Prostate gland (tissue), 2 donors: Measurements from ENCODE around the gene ABL1. TPM values are rescaled to one million over a fixed set of nuclear protein-coding genes. Genes with fewer than 3 reads are reported as not detected.

Experiments
- DNase-seq: peaks from one replicate; pipeline ENCODE4 v3.0.0-alpha.2; 2019; ENCODE audit warnings: low spot score
- H3K27ac ChIP-seq, 2 donors: fragments of 200-600 bp; sonication (generic); 2 replicates each; pipeline ENCODE4 v1.5.1; 2017 to 2019
- H3K27me3 ChIP-seq: fragments of 200-600 bp; sonication (generic); replicated peaks from 2 replicates; pipeline ENCODE4 v1.5.1; 2019; ENCODE audit not compliant: insufficient read depth
- H3K36me3 ChIP-seq, 2 donors: fragments of 200-600 bp; sonication (generic); 1 replicate in 1 of 2; 2 replicates in 1 of 2; pipeline versions ENCODE4 v1.5.1 to v1.8.1; 2017 to 2019
- H3K4me1 ChIP-seq: fragments of 200-600 bp; sonication (generic); replicated peaks from 2 replicates; pipeline ENCODE4 v1.5.1; 2019
- H3K4me3 ChIP-seq, 2 donors: fragments of 200-600 bp; sonication (generic); 2 replicates each; pipeline ENCODE4 v1.5.1; 2017 to 2019
- H3K9me3 ChIP-seq: fragments of 200-600 bp; sonication (generic); 2 replicates; pipeline ENCODE4 v1.5.1; 2017
- POLR2A ChIP-seq: fragments of 450-650 bp; IDR thresholded peaks from one replicate; pipeline ENCODE4 v1.6.1; 2016; ENCODE audit warnings: antibody characterized with exemption, mild to moderate bottlenecking
- POLR2AphosphoS5 ChIP-seq: sonication (generic); formaldehyde crosslinking; IDR thresholded peaks from one replicate; pipeline ENCODE4 v1.6.1; 2017; ENCODE audit warnings: antibody characterized with exemption
- WGBS: methylation state at CpG from one replicate; pipeline ENCODE4 v1.1.5; 2018; 5-methylcytosine and 5-hydroxymethylcytosine counted together
- intact Hi-C: fragments of 100-400 bp; cut with DNase I; formaldehyde crosslinking; loops from one replicate; pipeline ENCODE4 v1.14.2; 2022
- total RNA-seq, 2 donors: library from RNA; depleted of rRNA; stranded (reverse); fragments of >200 nt; gene quantifications; one replicate each; pipeline ENCODE4 v1.1.0, GENCODE V29; 2016
- TF ChIP-seq, protein P1 (sequence below), 4 experiments: fragments of 200-600 bp in 2 of 4; fragments of 450-650 bp in 2 of 4; sonication (generic) in 2 of 4; IDR thresholded peaks; 1 replicate in 3 of 4; 2 replicates in 1 of 4; pipeline ENCODE4 v1.5.1; 2016 to 2019; ENCODE audit warnings: antibody characterized with exemption in 4 of 4, mild to moderate bottlenecking in 2 of 4, moderate library complexity in 2 of 4

The ABL1 gene
- total RNA-seq, 2 donors from 2014 or later: 48.2 to 73.4 TPM

DNA sequence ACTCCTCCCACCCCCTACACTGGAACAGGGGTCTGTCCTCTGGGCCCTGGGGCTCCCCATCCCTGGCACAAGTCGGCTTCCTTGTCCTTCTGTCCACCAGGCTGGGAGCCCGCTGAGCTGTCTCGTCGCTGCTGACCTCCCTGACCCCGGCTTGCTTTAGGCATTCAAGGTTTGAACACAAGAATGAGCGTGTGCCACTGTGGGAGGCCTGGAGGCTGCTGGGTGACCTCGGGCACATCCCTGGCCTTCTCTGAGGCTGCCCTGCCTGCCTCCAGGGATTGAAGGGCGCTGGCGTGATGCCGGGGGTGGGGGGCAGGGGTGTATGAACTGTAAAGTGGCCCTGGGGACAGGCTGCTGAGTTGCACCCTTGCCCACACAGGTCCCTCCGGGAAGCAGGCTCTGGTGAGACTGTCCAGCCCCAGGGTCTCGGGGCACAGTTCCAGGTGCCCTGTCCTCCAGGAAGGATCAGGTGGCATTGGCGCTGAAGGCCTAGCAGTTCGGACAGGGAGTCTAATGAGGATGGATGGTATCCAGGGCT lies 85.8 kb downstream of the ABL1 start:
- Histone ChIP-seq H3K27me3 (no peaks in the 10 kb centered on the region), H3K4me3 (no peak overlapping the region), H3K4me1 (no peaks in the 10 kb centered on the region), H3K9me3 (no peaks in the 10 kb centered on the region), H3K36me3 (no peaks in the 10 kb centered on the region), H3K27ac (no peak overlapping the region)
- TF ChIP-seq, protein P1, sequence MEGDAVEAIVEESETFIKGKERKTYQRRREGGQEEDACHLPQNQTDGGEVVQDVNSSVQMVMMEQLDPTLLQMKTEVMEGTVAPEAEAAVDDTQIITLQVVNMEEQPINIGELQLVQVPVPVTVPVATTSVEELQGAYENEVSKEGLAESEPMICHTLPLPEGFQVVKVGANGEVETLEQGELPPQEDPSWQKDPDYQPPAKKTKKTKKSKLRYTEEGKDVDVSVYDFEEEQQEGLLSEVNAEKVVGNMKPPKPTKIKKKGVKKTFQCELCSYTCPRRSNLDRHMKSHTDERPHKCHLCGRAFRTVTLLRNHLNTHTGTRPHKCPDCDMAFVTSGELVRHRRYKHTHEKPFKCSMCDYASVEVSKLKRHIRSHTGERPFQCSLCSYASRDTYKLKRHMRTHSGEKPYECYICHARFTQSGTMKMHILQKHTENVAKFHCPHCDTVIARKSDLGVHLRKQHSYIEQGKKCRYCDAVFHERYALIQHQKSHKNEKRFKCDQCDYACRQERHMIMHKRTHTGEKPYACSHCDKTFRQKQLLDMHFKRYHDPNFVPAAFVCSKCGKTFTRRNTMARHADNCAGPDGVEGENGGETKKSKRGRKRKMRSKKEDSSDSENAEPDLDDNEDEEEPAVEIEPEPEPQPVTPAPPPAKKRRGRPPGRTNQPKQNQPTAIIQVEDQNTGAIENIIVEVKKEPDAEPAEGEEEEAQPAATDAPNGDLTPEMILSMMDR (IDR thresholded peaks at IDR 0.05): no peak
- no peak for TF ChIP-seq POLR2A
- TF ChIP-seq POLR2AphosphoS5: no peak
- no peak for DNase-seq
- WGBS: 92% methylated on average over 14 of the region's 14 CpGs
- intact Hi-C loops: no loop called here

DNA sequence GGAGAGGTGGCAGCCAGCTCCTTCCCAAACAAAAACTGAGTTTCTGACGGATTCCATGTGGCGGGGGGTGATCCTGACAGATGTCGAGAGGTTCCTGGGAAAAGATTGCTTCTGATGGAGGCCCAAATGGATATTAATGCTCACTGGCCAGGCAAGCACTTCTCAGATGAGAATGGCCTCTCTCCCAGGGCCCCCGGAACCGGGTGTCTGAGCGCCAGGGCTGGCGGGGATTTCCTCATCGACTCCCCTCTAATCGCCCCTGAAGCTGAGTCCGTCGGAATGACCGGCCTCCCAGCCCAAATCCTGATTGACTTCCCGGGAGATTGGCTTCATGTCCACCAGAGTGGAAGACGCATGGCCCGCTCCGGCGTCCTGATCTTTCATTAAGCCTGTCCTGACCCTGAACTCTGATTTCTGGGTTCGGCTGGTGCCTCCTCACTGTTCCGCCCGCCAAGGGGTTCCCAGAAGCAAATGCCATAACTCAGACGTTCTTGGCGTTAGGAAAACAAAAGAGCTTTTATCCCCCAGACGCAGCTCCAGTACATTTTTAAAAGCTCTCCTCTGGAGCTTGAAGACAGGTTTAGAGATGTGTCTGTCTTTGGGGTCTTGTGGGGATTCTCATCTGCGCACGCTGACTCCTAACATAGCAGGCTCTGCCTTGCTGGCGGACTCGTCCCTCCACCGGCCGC lies 86.4 kb downstream of the ABL1 start:
- no peaks in the 10 kb centered on the region for H3K27me3 ChIP-seq
- no peak overlapping the region for H3K27ac ChIP-seq
- WGBS: 66% methylated on average over 29 of the region's 29 CpGs
- intact Hi-C loops: no loop called here
- TF ChIP-seq POLR2AphosphoS5 (no peak), POLR2A (no peak)
- TF ChIP-seq, protein P1 (IDR thresholded peaks at IDR 0.05): no peak
- H3K4me3 ChIP-seq: no peak overlapping the region
- no peak for DNase-seq
- no peaks in the 10 kb centered on the region for H3K9me3 ChIP-seq
- H3K36me3 ChIP-seq: no peaks in the 10 kb centered on the region
- H3K4me1 ChIP-seq: no peaks in the 10 kb centered on the region

DNA sequence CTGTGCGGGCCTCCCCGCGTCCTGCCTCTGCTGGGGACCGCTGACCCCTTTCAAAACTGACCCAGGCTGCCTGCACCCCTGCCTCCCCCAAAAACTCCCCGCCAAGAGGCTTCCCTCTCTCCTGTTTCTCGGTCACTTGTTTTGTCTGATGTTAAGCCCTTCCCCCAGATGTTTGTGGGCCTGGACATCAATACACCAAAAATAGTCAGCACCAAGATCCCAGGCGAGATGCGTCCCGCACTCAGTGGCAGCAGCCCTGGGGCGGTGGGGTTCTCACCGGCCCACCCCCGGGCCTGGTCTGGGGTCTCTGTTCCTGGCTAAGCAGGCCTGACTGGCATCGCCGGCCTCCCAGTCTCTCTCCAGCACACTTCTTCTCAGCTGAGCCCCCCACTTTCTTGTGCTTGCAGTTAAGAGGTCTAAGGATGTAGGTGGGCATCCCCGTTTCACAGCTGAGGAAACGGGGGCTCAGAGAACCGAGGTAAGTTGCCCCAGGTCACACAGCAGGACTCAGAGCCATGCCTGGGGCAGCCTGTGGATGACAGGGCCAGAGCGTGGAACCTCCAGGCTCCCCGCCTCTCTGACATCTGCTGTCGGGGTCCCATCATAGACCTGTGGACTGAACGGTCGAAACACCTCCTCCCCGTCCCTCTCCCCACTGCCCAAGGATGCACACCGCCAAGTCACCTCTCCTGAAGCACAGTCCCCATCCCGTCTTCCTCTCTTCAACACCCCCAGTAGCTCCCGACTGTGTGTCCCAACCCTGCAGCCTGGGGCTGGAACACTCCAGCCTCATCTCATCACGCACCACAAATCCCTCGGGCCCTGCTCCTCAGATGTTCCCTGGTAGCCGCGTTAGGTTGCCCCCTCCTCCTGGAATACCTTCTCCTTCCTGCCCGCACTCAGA lies 87.2 kb downstream of the ABL1 start:
- Histone ChIP-seq H3K27ac (no peak overlapping the region), H3K4me1 (no peaks in the 10 kb centered on the region), H3K27me3 (no peaks in the 10 kb centered on the region), H3K36me3 (no peaks in the 10 kb centered on the region), H3K9me3 (no peaks in the 10 kb centered on the region), H3K4me3 (no peak overlapping the region)
- intact Hi-C loops: no loop called here
- TF ChIP-seq POLR2A (no peak), POLR2AphosphoS5 (no peak)
- TF ChIP-seq, protein P1 (IDR thresholded peaks at IDR 0.05): no peak
- no peak for DNase-seq
- 86% methylated on average over 28 of the region's 31 CpGs for WGBS

DNA sequence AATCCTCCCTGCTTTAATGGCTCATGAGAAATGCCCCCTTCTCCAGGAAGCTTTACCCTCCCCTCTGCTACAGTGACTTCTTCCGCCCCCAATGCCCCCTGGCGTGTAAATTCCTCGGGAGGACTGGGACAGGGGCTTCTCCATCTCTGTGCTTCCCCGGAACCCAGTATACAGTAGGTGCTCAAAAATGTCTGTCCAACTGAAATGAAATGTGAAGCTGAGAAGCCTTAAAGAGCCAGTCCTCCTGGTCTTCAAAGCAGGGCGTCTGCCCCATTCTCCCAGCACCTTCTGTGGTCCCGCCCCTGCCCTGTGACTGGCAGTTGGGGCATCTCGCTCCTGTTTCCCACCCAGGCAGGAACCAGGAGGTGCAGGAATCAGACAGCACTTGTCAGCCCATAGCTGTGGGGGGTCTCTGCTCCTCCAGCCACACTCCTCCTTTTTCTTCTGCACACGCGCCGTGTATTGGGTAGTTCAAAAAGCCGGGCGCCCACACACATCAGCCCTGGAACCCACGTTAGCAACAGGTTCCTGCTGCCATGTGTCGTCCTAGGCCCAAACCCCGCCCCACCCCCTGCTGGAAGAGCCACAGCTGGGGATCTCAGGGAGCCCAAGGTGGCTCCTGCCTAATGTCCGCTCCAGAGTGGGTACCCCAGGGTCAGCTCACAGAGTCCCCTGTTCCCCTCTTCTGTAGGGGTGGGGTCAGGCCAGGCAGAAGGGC lies 88.0 kb downstream of the ABL1 start:
- 88% methylated on average over 16 of the region's 16 CpGs for WGBS
- H3K27me3 ChIP-seq: no peaks in the 10 kb centered on the region
- no peak overlapping the region for H3K4me3 ChIP-seq
- no peak overlapping the region for H3K27ac ChIP-seq
- DNase-seq: no peak
- intact Hi-C loops: no loop called here
- H3K9me3 ChIP-seq: no peaks in the 10 kb centered on the region
- no peaks in the 10 kb centered on the region for H3K4me1 ChIP-seq
- no peaks in the 10 kb centered on the region for H3K36me3 ChIP-seq
- TF ChIP-seq POLR2AphosphoS5: no peak
- TF ChIP-seq, protein P1 (IDR thresholded peaks at IDR 0.05): no peak
- TF ChIP-seq POLR2A: no peak
